Measurements from ENCODE around the gene CLDN6. TPM values are rescaled to one million over a fixed set of nuclear protein-coding genes. Genes with fewer than 3 reads are reported as not detected.

Gene CLDN6
- polyA plus RNA-seq, 3 donors, result 0.86 TPM; not detected in 2

DNA sequence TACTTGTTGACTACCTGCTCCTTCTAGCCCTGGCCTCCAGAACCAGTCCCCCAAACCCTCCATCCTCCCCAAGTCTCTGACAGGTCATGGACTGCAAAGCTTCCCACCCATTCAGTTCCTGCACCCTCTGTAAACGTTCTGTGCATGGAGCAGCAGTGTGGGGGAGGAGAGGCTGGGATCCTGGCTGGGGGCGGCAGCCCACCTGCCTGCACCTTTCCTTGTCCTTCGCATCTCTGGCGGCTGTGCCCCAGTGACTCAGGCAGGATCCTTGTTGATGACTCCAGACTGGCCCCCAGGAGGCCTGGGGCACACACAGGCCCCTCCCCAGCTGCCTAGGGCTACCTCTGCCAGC lies 36.1 kb downstream of the CLDN6 start:
- 75 to 82% (median 75%) methylated on average over 4 of the region's 4 CpGs for WGBS, 3 donors

GRCh38 chr16:2981177-2981898 lies 36.6 kb downstream of the CLDN6 start:
- H3K27ac ChIP-seq (ENCODE audit: low read depth, low read length), result no peak overlapping the region
- WGBS, 3 donors, result 44 to 63% (median 59%) methylated on average over 33 of the region's 33 CpGs

More for the DNA sequence above, 36.1 kb downstream of the CLDN6 start:
- no peak overlapping the region for H3K27ac ChIP-seq (ENCODE audit: low read depth, low read length)

- 5 to 7% (median 6%) methylated on average over 68 to 91 of the region's 91 CpGs for WGBS, 3 donors
- H3K27ac ChIP-seq (ENCODE audit: low read depth, low read length), result no peak within 1 kb of the TSS
Observed at GRCh38 chr16:2980227-2981176, 37.5 kb downstream of the CLDN6 start, which contains the start of gene PKMYT1. Gene PKMYT1 (minus strand): TSS chr16:2980446. CDS start chr16:2979657, 789 bp downstream.

GRCh38 chr16:2979669-2980226 lies 38.2 kb downstream of the CLDN6 start:
- WGBS, 3 donors, result 7 to 8% (median 7%) methylated on average over 42 to 43 of the region's 43 CpGs
- H3K27ac ChIP-seq (ENCODE audit: low read depth, low read length), result no peak overlapping the region

DNA sequence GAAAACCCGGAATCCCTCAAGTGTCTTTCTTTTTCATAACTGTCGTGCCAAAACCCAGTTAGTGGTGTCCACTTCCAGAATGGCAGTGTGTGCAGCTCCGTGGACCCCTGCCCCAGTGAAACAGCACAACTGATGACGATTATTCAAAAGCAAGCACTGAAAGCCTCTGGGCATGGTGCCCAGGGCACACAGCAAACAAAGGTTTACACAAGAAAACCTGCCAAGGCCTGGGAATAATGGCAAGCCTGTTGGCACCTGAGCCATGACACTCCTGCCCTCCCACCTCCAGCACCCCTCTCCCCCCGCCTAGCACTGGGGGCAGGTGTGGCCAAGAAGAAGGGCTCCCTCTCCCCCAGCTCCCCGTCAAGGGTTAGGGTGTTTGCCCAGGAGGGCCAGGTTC lies 40.5 kb downstream of the CLDN6 start:
- H3K27ac ChIP-seq (ENCODE audit: low read depth, low read length), result no peak overlapping the region
- 36 to 90% (median 78%) methylated on average over 6 of the region's 6 CpGs for WGBS, 3 donors

GRCh38 chr16:2976673-2977072 lies 41.3 kb downstream of the CLDN6 start:
- H3K27ac ChIP-seq (ENCODE audit: low read depth, low read length), result no peak overlapping the region
- 94 to 95% (median 94%) methylated on average over 14 to 15 of the region's 15 CpGs for WGBS, 3 donors

DNA sequence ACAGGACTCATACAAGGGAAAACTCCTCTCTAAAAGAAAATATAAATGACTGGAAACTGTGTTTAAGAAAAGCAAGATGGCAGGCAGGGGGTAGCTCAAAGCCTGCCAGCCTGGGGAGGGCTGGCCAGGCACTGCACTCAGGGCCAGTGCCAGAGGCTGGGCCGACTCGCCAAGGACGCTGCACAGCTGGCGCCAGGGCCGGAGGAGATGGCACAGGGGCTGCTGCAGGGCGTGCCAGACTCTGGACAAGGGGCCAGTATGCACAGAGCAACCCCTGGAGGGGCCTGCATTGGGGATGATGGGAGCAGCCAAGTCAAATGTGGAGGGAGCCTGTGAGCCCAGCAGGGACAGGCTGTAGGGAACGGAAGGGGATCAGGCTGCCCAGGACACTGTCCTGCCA lies 41.8 kb downstream of the CLDN6 start:
- 62 to 94% (median 91%) methylated on average over 7 of the region's 7 CpGs for WGBS, 3 donors

GRCh38 chr16:2975161-2975795 lies 42.7 kb downstream of the CLDN6 start:
- whole genome bisulfite sequencing, 3 donors, result 93 to 96% (median 95%) methylated on average over 28 of the region's 28 CpGs

More for the DNA sequence above, 41.8 kb downstream of the CLDN6 start:
- no peak overlapping the region for H3K27ac ChIP-seq (ENCODE audit: low read depth, low read length)

GRCh38 chr16:2974319-2975056 lies 43.5 kb downstream of the CLDN6 start:
- 93 to 95% (median 94%) methylated on average over 14 to 15 of the region's 15 CpGs for WGBS, 3 donors

More at GRCh38 chr16:2975161-2975795, 42.7 kb downstream of the CLDN6 start:
- no peak overlapping the region for H3K27ac ChIP-seq (ENCODE audit: low read depth, low read length)

DNA sequence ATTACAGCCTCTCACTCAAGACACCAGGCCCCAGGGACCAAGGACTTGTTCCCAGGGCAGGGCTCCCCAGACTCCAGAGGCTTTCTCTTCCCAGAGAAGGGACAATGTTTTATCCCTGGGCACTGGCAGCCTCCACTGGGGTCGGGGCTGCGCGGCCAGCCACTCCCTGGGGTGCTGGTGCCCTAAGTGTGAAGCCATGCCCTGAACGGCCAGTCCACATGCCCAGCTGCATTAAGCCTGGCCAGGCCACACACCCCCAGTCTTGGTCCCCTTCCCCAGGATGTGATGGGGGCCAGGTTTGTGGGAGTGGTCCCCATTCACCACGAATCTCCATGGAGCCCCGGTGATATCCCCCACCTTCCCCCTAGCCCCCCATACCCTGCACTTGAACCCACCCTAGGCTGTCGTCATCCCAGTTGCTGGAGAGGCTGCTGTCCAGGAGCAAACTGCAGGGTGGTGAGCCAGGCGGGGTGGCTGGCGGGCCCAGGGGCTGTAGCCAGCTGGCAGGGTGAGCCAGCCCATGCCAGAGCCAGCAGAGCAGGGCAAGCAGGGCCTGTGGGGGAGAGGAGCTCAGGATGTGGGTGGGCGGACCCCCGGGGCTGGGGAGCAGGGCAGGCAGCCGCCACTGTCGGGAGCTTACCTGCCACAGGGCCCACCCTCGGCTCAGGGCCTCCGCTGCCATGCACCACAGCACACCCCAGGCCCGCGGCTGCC lies 44.2 kb downstream of the CLDN6 start:
- no peak overlapping the region for H3K27ac ChIP-seq (ENCODE audit: low read depth, low read length)
- WGBS, 3 donors, result 86 to 89% (median 86%) methylated on average over 14 to 17 of the region's 17 CpGs

More at GRCh38 chr16:2974319-2975056, 43.5 kb downstream of the CLDN6 start:
- no peak overlapping the region for H3K27ac ChIP-seq (ENCODE audit: low read depth, low read length)

DNA sequence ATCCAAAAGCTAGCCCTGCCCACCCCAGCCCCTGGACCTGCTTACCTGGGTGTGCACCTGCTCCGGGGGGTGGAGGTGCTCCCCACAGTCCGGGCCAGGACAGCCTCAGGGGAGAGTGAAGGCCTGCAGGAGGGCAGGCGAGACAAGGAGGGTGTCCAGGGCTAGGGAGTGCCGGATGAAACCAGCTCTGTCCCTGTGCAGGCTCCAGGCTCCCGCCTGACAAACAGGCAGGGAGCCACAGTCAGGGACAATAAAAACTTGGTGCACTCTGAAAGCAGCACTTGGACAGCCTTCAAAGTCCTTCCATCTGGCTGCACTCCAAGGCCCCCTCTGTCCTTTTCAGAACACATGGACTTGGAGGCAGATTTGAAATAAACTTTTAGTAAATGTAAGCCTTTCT lies 44.9 kb downstream of the CLDN6 start:
- no peak overlapping the region for H3K27ac ChIP-seq (ENCODE audit: low read depth, low read length)
- 78 to 89% (median 79%) methylated on average over 5 of the region's 5 CpGs for WGBS, 3 donors

DNA sequence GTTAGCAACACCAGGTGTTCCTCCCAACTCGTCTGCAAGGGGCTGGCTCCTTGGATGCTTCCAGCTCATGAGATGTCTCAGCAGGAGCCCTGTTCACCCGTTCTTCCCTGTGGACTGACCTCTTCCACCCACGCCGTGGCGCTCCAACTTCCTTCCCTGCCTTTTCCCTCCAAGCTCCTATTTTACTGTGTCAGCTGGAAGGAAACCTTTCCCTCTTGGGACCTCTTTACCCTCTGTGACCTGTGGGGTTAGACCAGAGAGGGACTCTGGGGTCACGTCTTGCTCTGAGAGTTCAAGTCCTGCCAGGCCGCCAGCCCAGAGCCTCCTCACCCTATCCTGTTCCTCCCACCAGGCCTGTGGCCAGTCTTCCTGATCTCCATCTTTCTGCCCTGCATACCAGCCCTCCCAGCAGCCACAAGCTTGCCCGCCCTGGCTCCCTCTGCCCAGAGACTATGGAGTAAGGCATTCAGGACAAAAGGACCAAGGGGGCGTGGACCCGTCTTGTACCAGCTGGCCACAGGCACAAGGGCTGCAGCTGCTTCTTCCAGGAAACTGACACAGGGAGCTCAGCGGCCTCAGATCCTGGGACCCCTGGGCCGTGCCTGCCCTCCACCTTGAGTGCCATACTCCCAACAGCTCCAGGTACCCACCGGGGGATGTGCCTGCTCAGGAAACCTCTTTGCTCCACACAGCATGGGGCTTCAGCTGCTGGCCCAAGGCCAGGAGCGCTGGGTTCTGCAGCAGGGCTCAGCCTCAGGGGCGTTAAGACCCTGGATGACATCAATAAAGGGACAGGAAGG lies 45.8 kb downstream of the CLDN6 start:
- WGBS, 3 donors, result 73 to 86% (median 78%) methylated on average over 14 to 15 of the region's 15 CpGs
- no peak overlapping the region for H3K27ac ChIP-seq (ENCODE audit: low read depth, low read length)

GRCh38 chr16:2971134-2971984 lies 46.6 kb downstream of the CLDN6 start:
- 94 to 96% (median 96%) methylated on average over 32 to 35 of the region's 35 CpGs for WGBS, 3 donors

GRCh38 chr16:2970563-2970962 lies 47.4 kb downstream of the CLDN6 start:
- WGBS, 3 donors, result 85 to 93% (median 89%) methylated on average over 6 of the region's 6 CpGs
- no peak overlapping the region for H3K27ac ChIP-seq (ENCODE audit: low read depth, low read length)

More at GRCh38 chr16:2971134-2971984, 46.6 kb downstream of the CLDN6 start:
- H3K27ac ChIP-seq (ENCODE audit: low read depth, low read length), result no peak overlapping the region

Data from adipose tissue (tissue), 3 donors.